Cerebellar nuclear complex (tissue), 1 donor: ENCODE data around the gene CACNA1D.
"Not testable (repeated sequence)": the region's sequence is repeated elsewhere in the genome, so short reads cannot be mapped to it uniquely, and the experiment has no call there.

Experiments used
- DNase-seq, 2 experiments: peaks; one replicate each; lab custom pipeline; 2025; lab: John Stamatoyannopoulos, UW

Gene CACNA1D

DNA sequence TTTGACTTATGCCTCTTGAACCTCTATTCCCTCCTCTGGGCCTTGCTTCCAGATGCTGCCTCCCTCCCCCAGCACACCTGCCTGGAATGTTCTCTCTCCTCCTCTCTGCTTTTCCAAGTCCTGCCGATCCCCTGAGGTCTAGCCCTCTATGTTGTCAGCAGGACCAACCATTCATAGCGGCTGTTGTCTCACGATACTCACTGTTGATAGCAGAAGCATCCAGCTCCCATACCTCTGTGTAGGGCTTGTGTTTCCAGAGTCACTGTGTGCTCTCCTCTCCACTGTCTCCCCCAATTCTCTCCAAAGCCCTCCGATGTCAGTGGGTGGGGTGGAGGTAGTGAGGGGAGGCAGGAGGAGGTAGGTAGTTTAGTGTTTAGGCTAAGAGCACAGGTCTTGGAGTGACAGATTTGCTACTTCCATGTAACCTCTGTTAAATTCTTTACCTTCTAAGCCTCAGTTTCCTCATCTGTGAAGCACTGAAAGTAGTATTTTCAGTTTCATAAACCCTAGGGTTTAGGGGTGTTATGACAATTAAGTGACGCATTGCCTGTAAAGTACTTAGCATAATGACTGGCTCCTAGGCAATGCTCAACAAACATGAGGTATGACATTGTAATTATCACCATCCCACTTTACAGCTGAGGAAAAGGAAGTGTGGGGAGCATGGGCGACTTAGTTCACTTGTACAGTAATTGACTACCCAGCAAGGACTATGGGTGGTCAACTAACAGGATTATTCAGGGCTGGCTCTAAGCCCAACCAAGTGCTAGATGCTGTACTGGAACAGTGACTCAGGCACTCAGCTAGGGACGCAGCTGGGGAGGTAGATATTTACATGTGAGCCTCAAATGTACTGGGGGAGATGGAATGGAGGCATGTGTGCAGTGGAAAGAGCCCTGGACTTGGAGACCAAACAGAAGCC lies 122.8 kb downstream of the CACNA1D start:
- no peak for DNase-seq

DNA sequence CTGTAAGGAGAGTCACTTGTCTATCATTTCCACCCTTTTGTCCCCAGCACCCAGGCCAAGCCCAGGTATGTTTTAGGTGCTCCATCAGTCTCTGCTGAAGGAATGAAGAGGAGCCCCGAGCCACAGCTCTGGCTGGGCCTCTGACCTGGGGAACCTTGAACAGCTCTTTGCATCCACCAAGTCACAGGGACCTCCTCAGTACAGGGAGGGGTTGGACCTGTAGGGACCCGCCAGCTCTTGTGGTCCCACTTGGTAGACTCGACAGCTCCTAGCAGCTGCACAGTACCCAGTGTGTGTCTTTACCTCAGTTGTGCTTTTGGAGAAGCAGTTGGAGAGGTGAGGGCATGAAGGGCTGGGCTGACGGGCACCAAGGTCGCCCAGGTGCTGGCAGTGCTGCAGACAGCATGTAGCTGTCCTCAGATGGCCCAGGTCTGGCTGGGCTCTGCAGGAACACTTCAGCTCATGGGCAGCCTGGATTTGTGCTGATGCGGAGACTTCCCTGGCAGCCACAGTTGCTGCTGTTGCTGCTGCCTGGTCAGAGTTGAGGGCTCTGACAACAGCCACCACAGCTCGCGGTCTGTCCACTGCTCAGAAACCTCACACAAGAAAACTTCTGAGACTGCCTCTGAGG lies 123.6 kb downstream of the CACNA1D start:
- no peak for DNase-seq

DNA sequence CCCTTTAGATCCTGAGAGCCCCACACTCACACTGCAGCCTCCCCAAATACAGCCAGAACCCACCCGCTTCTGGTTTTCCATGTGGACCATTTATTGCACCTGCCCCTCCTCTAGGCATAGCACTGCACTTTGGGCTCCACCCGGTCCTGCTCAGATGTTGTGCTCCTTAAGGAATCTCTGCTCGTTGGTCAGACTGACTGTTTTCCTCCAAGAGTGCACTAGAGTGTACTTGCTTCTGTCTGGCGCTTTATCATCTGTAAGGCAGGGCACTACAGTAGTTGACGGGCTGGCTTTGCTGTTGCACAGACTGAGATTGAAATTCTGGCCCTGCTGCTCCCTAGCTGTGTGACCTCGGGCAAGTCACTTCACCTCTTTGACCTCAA lies 124.1 kb downstream of the CACNA1D start:
- no peak for DNase-seq

DNA sequence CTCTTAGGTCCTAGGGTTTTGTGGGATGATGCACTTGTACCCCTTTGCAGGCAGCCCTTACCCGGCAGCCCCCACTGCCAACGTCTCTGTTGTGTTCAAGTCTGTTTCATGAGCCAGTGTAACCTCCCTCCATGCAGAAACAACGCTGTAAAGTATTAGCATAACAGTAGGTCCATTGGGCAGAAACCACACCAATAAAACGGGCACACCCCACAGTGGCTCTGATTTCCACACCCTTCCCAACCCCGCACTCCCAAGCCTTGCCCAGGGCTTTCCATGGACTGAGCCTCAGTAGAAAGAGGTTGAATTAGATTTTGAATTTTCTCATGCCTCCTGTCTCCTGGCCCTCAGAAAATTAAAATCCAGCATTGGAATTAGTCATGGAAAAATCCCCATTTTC lies 124.5 kb downstream of the CACNA1D start:
- no peak for DNase-seq

DNA sequence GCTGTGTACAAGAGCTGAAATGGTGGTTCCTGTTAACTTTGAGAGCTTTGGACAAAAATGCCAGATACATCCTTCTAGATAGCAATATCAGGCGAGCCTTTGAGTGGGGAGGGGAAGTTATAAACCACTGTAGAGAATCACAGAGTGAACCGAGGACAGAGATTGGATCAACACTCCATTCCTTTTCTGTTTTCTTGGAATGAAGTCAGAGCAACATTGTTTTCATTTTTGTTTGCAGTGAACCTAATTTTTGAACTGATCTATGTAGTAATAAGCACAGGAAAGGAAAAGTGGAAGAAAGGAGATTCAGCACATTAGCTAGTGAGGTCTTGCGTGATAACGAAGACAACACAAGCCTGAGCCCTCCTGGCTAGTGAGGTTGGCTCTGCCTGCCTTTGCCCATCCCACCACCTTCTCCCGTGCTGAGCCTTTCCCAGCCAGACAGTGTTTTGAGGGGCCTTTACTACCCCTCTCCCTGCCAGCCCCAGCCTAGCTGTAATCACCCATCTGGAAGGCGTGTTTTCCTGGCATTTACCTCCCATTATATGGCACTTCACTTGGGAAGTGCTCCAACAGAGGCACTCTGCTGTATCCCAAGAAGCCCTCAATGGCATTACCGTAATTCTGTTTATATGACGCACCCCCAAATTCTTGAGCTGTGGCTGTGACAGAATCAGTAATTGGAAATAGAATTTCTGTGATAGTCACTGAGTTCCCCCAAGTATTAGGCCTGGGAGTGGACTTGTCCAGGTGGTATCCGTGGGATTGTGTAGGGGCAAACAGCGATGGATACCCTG lies 129.8 kb downstream of the CACNA1D start:
- DNase-seq, result no peak

DNA sequence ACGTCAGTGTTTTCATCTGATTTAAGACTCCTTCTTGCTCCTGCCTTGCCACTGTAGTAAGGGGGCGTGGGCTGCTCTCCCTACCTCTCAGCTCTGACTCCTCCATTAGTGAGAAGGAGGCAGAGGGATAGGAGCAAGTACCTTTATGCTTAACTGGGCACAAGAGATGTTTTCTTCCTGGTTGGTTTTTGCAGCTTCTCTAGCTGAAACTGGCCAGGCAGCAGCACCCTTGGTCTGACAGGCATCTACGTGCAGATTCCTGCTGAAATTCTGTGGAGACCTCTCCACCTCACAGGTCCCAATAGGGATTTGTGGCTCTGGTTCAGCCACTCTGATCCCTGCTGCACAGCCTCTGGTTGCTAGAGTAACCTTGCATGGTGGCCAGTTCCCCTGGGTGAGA lies 132.5 kb downstream of the CACNA1D start:
- DNase-seq, result no peak

DNA sequence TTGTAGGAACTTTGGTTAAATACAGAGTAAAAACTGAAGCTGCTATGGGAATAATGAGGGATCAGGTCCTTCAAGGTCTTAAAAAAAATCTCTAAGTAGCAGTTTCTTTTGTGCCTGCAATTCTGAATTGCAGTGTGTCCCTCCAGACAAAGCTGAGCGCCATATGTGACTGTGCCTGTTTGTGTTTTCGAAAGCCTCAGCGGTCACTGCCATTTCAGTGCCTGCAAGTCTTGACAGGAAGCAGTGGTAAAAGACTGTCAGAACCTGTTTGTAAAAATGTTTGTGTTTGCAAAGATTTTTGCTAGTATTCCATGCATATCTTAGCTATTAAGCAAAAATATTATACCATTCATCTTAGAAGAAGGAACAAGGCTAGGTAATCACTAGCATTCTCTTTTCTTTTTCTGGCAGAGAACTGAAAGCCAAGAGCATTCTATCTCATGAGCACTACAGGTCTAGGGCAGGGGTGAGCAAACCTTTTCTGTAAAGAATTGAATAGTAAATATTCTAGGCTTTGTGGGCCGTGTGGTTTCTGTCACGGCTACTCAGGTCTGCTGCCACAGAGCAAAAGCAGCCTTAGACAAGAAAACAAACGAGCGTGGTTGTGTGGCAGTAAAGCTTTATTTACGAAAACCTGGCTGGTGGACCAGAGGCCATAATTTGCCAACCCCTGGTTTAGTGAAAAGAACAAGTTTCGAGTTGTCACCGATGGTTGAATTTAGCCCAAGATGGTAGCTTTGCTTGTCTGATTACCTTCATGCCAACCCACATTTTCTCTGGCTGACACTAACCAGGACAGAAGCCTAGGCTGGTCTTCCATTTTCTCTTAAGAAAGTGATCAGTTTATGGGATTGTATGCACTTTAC lies 134.4 kb downstream of the CACNA1D start:
- no peak for DNase-seq

DNA sequence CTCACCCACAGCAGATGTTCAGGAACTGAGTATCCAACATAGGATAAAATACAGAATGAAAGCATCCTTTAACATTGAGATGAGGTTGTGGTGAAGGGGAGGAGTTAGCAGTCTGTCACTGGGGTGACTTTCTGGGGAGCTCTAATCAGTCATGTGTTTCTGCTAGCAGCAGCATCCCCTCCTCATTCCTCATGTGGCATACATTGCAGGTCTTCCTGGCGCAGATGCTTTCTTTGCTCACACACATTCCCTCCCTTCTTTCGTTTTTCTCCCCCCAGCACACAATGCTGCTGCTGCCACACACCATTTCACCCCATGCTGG lies 135.0 kb downstream of the CACNA1D start:
- DNase-seq, result no peak

DNA sequence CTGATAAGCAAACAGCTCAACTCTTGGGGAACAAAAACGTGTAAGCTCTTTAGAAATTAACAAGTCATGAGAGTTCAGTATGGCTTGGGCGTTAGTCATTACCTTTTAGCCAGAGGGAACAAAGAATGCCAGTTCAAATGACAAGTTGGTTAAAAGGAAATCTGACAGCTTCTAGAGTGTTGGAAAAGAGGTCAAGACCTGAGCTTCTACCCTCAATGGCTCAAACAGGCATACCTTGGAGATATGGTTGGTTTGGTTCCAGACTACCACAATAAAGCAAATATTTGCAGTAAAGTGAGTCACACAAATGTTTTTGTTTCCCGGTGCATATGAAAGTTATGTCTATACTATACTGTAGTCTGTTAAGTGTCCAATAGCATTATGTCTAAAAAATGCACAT lies 136.1 kb downstream of the CACNA1D start:
- DNase-seq, result no peak

DNA sequence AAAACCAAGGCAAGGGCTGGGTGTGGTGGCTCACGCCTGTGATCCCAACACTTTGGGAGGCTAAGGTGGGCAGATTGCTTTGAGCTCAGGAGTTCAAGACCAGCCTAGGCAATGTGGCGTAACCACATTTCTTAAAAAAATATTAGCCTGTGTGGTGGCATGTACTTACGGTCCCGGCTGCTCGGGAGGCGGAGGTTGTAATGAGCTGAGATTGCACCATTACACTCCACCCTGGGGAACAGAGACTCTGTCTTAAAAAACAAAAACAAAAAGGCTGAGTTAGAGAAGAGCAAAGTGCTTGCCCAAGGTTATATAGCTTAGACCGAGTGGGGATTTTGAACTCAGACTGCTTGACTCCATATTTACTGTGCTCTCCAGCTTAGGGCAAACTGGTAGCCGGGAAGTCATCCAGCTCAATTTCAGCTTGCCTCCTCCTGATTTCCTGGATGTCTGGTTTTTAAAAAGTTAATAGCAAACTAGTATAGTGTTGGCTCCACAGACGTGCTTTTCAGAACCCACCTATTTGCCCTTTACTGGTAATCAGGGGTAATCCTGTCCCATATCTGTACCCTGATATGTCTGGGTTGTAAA lies 138.9 kb downstream of the CACNA1D start:
- DNase-seq, result no peak

DNA sequence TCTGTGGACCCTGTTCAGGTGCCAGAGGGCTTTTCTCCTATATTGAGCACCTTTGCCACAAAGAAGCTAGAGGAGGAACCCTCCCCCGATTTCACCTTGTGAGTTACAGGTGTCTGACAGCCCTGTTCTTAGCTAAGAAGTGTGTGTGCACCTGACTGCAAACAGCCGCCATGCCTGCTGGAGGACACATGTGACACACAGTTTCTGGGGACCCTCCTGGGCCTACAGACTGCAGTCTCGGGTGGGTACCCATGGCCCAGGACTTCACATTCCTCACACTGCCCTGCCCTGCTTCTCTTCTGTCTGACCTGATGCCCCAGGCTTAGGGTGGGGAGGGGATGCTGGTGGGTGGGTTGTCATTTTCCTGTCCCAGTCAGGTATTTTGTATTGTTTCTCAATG lies 140.6 kb downstream of the CACNA1D start:
- DNase-seq, result no peak

DNA sequence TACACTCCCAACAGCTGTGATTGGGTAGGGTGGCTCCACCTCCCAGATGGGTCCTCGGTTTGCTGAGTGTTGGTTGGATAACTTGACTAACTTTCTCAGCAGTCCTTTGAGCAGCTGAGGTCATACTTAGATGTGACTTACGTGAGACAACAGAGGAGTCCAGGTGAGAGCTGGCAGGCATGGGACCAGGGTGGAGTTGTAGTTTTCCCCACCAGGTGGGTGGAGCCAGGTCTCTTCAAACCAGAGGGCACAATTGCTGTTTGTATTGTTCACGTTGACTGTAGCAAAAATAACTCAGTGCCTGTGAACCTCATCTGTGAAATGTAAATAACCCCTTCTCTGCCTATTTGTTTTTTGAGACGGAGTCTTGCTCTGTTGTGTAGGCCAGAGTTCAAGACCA lies 144.4 kb downstream of the CACNA1D start:
- not testable (repeated sequence) for DNase-seq

DNA sequence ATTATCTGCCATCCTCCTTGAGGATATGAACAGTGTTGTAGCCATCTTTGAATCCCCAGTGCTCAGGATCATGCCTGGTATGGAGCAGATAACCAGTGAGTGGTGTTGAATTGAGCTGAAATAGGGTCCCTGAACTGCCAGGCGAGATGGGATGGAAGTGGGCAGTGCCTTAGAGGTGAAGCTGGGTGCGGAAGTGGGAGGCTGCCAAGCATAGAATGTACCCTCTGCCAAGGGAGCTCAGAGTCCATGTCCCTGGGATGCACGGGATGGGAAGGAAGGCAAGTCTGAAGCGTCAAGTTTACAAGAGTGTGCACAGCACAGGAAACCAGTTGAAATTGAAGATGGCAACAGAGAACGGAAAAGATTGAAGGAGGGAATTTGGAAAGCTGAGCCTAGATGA lies 147.0 kb downstream of the CACNA1D start:
- no peak for DNase-seq

DNA sequence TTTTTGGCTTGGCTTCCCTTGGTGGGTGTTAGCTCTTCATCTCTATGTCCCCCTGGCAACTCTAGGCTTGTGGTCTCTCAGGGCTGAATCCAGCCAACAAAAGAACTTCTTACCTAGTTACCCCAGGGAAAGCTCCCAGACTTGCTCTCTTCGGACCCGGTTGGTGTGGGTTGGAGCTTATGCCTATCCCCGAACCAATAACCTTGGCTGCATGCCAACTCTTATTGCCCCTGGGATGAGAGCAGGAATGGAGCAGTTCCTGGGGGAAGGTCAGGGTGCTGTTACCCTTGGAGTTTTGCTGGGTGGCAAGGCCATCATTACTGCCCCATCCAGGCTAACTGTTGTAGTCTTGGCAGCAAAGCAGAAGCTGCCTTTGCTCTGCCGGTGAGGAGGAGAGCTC lies 147.8 kb downstream of the CACNA1D start:
- no peak for DNase-seq

DNA sequence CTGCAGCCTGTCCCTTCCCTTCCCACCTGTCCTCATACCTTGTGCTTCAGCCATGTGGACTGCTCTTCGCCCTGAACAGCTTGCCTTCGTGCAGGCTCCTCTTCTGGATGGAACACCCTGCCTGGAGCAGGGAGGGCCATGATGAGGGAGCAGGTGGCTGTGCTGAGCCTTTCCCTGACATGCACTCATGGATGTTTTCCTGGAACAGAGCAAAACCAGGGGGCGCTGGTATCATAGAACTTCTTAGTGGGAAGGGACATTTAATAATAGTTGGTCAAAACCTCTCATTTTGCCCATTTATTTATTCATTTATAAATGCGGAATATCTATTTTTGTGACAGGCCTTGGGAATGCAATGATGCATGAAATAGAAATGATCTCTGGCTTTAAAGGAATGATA lies 149.3 kb downstream of the CACNA1D start:
- DNase-seq, result no peak

DNA sequence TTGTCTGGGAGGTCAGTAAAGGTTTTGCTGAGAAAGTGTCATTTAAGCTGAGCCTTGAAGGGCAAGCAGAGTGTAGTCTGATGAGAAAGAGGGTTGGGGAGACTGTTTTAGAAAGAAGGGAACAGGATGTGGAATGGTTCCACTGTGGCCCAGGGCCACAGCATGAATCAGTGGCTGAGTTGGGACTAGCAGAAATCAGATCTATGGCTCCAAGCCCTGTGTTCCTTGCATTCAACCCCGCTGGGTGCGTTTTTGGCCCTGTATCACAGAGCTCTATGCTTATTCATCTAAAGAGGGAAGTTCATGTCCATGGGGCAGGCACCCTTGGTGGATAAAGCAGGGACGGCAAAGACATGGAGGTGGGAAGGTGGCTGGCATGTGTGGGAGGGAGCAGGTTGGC lies 151.3 kb downstream of the CACNA1D start:
- DNase-seq, result no peak

DNA sequence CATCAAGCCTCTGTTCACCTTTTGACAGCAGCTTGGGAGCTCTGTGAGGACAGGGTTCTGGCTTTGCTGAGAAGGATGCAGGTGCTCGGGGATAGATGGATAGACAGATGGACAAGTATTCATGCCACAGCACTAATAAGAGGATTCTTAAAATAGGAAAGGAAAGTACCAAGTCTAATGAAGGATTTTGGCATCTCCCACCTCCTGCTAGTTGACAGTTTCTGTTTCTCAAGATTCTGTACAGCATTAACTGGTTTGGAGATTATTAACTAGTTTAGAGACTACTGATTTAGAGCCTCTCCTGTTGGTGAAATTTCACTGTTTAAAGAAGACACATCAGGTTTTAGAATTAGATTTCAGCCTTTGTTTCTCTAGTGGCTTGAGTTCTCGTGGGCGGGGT lies 152.3 kb downstream of the CACNA1D start:
- no peak for DNase-seq

DNA sequence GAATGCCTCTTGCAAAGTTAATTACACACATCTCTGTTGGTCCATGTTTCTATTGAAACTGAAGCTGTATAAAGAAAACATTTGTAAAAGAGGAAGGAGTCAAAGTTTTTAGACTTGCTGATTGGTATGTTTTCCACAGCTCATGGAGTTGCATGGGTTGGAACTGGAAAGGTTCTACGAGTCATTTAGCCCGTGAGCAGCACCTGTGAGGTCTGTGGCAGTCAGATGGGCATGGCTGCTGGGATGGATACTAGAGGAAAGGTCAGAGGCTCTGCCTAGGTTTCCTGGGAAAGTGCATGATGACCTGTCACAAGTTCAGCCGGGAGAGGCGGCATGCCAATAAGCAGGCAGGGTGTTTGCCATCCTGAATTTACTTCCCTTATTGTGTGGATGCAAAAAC lies 155.4 kb downstream of the CACNA1D start:
- DNase-seq, result no peak

DNA sequence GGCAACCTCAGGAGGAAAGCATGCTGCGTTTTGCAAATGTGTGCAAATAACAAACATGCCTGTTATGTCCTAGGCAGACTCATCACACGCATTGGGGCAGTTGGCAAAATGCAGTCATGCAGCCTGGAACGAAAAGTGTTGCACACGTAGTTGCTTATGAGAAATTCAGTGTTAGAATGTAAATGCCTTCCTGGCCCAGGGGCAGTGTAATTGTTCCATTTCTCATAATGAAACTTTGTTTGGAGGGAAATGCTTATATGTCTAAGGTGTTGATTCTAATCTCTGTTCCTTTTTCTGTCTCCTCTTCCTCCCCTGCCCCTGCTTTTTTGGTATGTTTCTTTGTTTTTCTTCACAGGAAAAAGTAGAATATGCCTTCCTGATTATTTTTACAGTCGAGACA lies 156.0 kb downstream of the CACNA1D start:
- DNase-seq, result no peak

DNA sequence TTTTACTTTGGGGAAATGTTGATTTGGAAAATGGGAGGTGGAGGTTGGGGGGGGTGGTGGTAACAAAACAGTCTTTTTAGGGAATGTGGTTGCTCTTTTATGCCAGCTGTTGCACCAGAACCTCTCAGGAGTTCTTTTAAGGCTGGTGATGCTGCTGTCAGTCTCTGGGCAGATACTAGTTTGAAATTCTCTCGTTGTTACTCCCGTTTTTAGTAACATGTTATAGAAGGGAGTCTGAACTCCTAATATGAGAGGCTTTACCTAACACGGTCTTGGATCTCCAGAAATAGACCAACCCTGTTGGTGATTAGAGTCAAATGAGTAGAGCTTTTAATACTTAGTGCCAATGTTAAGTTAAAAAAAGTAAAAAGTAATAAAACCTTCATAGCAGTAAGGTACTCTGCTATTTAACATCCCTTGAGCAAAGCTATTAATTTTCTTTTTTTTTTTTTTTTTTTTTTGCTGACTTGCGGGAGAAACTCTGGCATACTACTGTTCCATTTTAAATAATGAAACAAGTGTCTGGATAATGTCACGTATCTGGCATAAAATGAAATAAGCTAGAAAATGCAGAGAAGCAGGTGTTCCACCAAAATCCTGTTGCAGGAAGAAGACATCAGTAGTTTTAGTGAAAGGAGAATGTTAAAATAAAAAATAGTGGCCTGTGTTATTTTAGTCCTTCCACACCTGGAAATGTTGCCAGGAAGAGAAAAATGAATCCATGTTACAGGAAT lies 156.7 kb downstream of the CACNA1D start:
- DNase-seq, result no peak

DNA sequence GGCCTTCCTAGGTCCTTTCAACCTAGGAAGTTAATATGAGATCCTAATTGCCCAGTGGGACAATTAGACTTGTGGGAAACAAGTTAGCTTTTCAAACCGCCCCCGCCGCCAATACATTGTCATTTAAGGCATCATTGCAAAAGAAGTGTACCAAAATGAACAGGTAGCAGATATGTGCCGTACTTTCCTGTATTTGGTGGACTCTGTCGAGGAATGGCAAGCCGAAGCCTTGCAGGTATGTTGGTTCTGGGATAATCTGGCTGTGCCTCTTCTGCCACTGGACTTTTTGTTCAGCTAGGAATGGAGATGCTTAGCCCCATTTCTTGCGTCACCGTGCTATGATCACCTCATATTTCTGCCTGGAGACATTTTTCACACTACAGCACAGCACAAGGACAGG lies 157.5 kb downstream of the CACNA1D start:
- DNase-seq, result no peak
